ENCODE data around the gene KXD1.

Gene KXD1

GRCh38 chr19:18612051-18612771, 54.5 kb downstream of the KXD1 start:
- in situ Hi-C loops (cut with HindIII; ENCODE audit: low sequenced_read_pairs) = no loop called here

GRCh38 chr19:18612772-18613588, 55.3 kb downstream of the KXD1 start, which contains the start of gene TMEM59L:
TSS of gene TMEM59L (plus strand) at chr19:18612870. CDS start at chr19:18612959, 89 bp downstream.
- in situ Hi-C loops (cut with HindIII; ENCODE audit: low sequenced_read_pairs) = no loop called here

- in situ Hi-C loops (cut with HindIII; ENCODE audit: low sequenced_read_pairs) = no loop called here
These were observed 56.0 kb downstream of the KXD1 start for GRCh38 chr19:18613589-18614234.

GRCh38 chr19:18616023-18616422, 58.4 kb downstream of the KXD1 start:
- in situ Hi-C loops (cut with HindIII; ENCODE audit: low sequenced_read_pairs) = no loop called here

GRCh38 chr19:18617562-18617961, 59.9 kb downstream of the KXD1 start:
- in situ Hi-C loops (cut with HindIII; ENCODE audit: low sequenced_read_pairs) = no loop called here

GRCh38 chr19:18618236-18618635, 60.6 kb downstream of the KXD1 start:
- in situ Hi-C loops (cut with HindIII; ENCODE audit: low sequenced_read_pairs) = no loop called here
